H1 (cell line): ENCODE data around the gene OGFR. TPM values are rescaled to one million over a fixed set of nuclear protein-coding genes. Genes with fewer than 3 reads are reported as not detected.

Experiments
- ATF2 ChIP-seq: IDR thresholded peaks from 2 replicates; pipeline ENCODE4 v1.6.1; 2012; ENCODE audit warnings: low read length, inconsistent platforms
- BCL11A ChIP-seq, 2 experiments: IDR thresholded peaks; one replicate each; pipeline ENCODE4 v1.6.1; 2011; ENCODE audit warnings: low read depth in 2 of 2, low read length in 2 of 2, mild to moderate bottlenecking in 2 of 2
- CHD7 ChIP-seq: fragments of 300-600 bp; sonication (generic); IDR thresholded peaks from 2 replicates; pipeline ENCODE4 v1.7.1; 2012; ENCODE audit warnings: low read length, moderate library complexity, mild to moderate bottlenecking, inconsistent platforms; ENCODE audit not compliant: insufficient replicate concordance
- HDAC6 ChIP-seq: IDR thresholded peaks from one replicate; pipeline ENCODE4 v1.7.1; 2012; ENCODE audit warnings: low read depth, mild to moderate bottlenecking, inconsistent platforms, low read length, moderate library complexity
- PHF8 ChIP-seq: fragments of 200-600 bp; sonication (generic); conservative IDR thresholded peaks from 2 replicates; pipeline ENCODE4 v1.7.1; 2012; ENCODE audit warnings: low read depth, mild to moderate bottlenecking, inconsistent platforms, low read length, moderate library complexity
- POLR2A ChIP-seq, 2 experiments: IDR thresholded peaks; 1 replicate in 1 of 2; 2 replicates in 1 of 2; pipeline ENCODE4 v1.6.1; 2011; ENCODE audit warnings: low read depth in 2 of 2, low read length in 2 of 2, mild to moderate bottlenecking in 2 of 2; ENCODE audit errors: control extremely low read depth in 1 of 2
- RXRA ChIP-seq: IDR thresholded peaks from 2 replicates; pipeline ENCODE4 v1.6.1; 2011; ENCODE audit warnings: low read depth, mild to moderate bottlenecking, low read length, moderate library complexity; ENCODE audit not compliant: insufficient read depth
- SP1 ChIP-seq: IDR thresholded peaks from 2 replicates; pipeline ENCODE4 v1.6.1; 2011; ENCODE audit warnings: low read depth, low read length
- TAF1 ChIP-seq: IDR thresholded peaks from 2 replicates; pipeline ENCODE4 v1.6.1; 2011; ENCODE audit warnings: mild to moderate bottlenecking, low read depth, low read length
- polyA plus RNA-seq, 7 experiments: library from polyadenylated mRNA; depleted of rRNA in 3 of 7; stranded (reverse) in 5 of 7; unstranded in 2 of 7; fragments of >200 nt in 5 of 7; fragments of 200-250 nt in 2 of 7; gene quantifications; 1 replicate in 5 of 7; 2 replicates in 1 of 7; 4 replicates in 1 of 7; pipeline versions ENCODE4 v1.2.1 to v1.2.3, GENCODE V29; 2011 to 2013; ENCODE audit warnings: missing spikeins in 2 of 7, mixed read lengths in 2 of 7
- total RNA-seq: library from RNA; stranded (reverse); fragmentation: NEBNext Ultra II Directional; extraction: Animal tissue kit (Norgen Biotek cat#: 25700); gene quantifications from 2 replicates; pipeline ENCODE4 v1.2.1, GENCODE V29; 2021

Gene OGFR
- total and polyA plus RNA-seq, 2 of the 8 experiments (the other 6 are each of a cell fraction or from before 2014, with no cell fraction given) = 13.9 to 25.1 TPM

GRCh38 chr20:62778058-62778457 lies 26.6 kb upstream of the OGFR start (continued):
- TF ChIP-seq CHD7 (no peak), SP1 (no peak), BCL11A (IDR thresholded peaks at IDR 0.05; ENCODE audit: low read depth in 2 of 2, low read length in 2 of 2) (no peak), POLR2A (IDR thresholded peaks at IDR 0.05; ENCODE audit: control extremely low read depth in 1 of 2, low read depth in 2 of 2, low read length in 2 of 2) (no peak), ATF2 (no peak), RXRA (no peak), HDAC6 (no peak), PHF8 (no peak), TAF1 (no peak)
